BJ (cell line): ENCODE measurements around the gene CD300H. TPM values are rescaled to one million over a fixed set of nuclear protein-coding genes. Genes with fewer than 3 reads are reported as not detected.
"Not testable (repeated sequence)": the region's sequence is repeated elsewhere in the genome, so short reads cannot be mapped to it uniquely, and the experiment has no call there.

Experiments used
- CTCF ChIA-PET: fragments of 350-600 bp; formaldehyde crosslinking; extraction: SDS; loops from one replicate; lab custom pipeline; 2021; ENCODE audit warnings: antibody characterized with exemption, inconsistent platforms; lab: Yijun Ruan, JAX
- POLR2A ChIA-PET: fragments of 300-600 bp; sonication (Branson Sonifier 250); formaldehyde crosslinking; extraction: SDS; loops from one replicate; lab custom pipeline; 2021; ENCODE audit warnings: antibody characterized with exemption; lab: Charles Lee
- DNase-seq: peaks from one replicate; pipeline ENCODE4 v3.0.0-alpha.2; 2011; ENCODE audit warnings: low read depth
- H3K27me3 ChIP-seq: 2 replicates; pipeline ENCODE4 v1.6.0; 2011; ENCODE audit warnings: low read length; ENCODE audit not compliant: control insufficient read depth, insufficient read depth
- H3K36me3 ChIP-seq: 2 replicates; pipeline ENCODE4 v1.5.1; 2011; ENCODE audit warnings: low read length; ENCODE audit not compliant: control insufficient read depth, insufficient read depth
- H3K4me3 ChIP-seq: 2 replicates; pipeline ENCODE4 v1.5.1; 2011; ENCODE audit warnings: low read depth, mild to moderate bottlenecking, control low read depth, low read length
- polyA plus RNA-seq: library from polyadenylated mRNA; depleted of rRNA; stranded (reverse); fragments of >200 nt; gene quantifications from 2 replicates; pipeline ENCODE4 v1.2.3, GENCODE V29; 2011
- TF ChIP-seq, protein P1 (sequence below): IDR thresholded peaks from 2 replicates; pipeline ENCODE4 v1.5.1; 2011; ENCODE audit warnings: low read depth, mild to moderate bottlenecking, control low read depth, inconsistent platforms, low read length, moderate library complexity; ENCODE audit not compliant: insufficient read depth

Gene CD300H
- polyA plus RNA-seq, 1 experiment, result not detected

DNA sequence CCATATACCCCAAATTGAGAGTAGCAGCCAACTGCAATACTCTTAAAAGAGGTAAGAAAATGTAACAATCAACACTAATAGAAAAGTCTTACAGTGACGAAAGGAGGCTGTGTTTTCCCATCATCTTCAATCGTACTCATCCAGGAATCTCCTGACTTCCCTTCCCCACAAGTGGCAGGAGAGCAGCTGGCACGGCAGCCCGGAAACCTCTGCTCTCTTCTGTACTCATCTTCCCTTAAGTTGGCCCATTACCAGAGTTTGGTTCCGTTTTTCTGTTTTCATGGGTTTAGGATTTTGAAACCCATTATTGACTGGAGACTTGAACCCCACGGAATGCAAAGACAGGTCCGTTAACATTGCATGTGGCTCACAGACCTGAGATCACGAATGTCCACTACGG, 11.7 kb upstream of the CD300H start:
- Histone ChIP-seq H3K4me3 (no peak overlapping the region), H3K27me3 (no peaks in the 10 kb centered on the region), H3K36me3 (no peaks in the 10 kb centered on the region)
- no peak for DNase-seq
- POLR2A ChIA-PET, result no interaction called here
- TF ChIP-seq, protein P1, sequence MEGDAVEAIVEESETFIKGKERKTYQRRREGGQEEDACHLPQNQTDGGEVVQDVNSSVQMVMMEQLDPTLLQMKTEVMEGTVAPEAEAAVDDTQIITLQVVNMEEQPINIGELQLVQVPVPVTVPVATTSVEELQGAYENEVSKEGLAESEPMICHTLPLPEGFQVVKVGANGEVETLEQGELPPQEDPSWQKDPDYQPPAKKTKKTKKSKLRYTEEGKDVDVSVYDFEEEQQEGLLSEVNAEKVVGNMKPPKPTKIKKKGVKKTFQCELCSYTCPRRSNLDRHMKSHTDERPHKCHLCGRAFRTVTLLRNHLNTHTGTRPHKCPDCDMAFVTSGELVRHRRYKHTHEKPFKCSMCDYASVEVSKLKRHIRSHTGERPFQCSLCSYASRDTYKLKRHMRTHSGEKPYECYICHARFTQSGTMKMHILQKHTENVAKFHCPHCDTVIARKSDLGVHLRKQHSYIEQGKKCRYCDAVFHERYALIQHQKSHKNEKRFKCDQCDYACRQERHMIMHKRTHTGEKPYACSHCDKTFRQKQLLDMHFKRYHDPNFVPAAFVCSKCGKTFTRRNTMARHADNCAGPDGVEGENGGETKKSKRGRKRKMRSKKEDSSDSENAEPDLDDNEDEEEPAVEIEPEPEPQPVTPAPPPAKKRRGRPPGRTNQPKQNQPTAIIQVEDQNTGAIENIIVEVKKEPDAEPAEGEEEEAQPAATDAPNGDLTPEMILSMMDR, result no peak
- CTCF ChIA-PET, result no interaction called here

DNA sequence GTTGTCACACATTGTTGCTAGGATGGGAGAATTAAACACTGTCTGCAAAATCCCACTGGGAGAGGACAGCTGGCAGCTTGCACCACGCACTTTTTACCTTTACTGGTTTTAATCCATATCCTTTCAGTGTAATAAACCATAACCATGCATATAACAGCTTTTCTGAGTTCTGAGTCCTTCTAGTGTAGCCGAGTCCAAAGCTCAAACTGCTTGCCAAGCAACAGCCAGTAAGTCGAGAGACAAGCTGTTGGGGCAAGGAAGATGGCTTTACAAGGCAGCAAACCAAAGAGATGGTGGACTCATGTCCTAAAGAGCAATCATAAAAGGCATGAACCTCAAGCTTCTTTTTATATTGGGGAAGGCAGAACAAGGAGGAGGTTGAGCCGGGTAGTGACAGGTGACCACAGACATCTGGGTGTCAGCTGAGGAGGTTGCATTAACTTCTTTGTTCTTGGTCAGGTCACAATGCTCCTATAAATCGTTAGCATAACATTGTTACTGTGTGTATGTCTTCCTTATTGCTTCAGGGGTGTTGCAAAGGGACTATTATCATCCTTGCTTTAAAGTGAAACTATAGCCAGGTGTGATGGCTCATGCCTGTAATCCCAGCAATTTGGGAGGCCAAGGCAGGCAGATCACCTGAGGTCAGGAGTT, 7.3 kb upstream of the CD300H start:
- Histone ChIP-seq H3K36me3 (no peaks in the 10 kb centered on the region), H3K4me3 (no peak overlapping the region), H3K27me3 (no peaks in the 10 kb centered on the region)
- DNase-seq, result no peak
- POLR2A ChIA-PET, result no interaction called here
- TF ChIP-seq, protein P1, result no peak
- CTCF ChIA-PET, result no interaction called here

DNA sequence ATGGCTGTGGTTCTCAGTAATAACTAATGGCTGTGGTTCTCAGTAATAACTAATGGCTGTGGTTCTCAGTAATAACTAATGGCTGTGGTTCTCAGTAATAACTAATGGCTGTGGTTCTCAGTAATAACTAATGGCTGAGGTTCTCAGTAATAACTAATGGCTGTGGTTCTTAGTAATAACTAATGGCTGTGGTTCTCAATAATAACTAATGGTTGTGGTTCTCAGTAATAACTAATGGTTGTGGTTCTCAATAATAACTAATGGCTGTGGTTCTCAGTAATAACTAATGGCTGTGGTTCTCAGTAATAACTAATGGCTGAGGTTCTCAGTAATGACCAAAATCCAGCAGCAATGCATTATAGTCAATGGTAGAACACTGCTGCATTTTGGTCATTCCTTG, 6.3 kb upstream of the CD300H start:
- POLR2A ChIA-PET, DNase-seq: not testable (repeated sequence)
- CTCF ChIA-PET, result interaction anchor here (0.6 kb wide), 1 partner anchor 81 kb away, joined by 3 read pairs; no protein-coding TSS in a partner anchor

DNA sequence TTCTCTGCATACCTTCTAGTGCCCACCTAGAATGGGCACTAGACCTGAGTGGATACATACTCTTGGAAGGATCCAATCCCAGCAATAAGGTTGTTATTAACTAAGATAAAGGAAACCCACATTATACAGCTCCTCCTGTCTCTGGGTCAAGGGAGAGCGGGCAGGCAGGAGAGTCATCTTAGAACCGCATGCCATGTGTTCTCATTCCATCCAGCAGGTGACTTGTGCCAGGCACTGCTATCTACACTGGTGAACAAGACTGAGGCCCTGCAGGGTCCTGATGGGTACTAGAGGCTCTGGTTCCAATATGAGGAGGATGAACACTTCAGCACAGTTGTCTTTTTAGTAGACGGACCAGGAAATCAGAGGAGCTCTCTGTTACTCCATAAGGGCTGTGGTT, 5.9 kb upstream of the CD300H start:
- ChIA-PET POLR2A (no interaction called here), CTCF (interaction anchor here (0.6 kb wide), 1 partner anchor 80 kb away, joined by 3 read pairs; no protein-coding TSS in a partner anchor)
- H3K36me3 ChIP-seq, result no peaks in the 10 kb centered on the region

More for the DNA sequence above, 6.3 kb upstream of the CD300H start:
- H3K27me3 ChIP-seq, H3K36me3 ChIP-seq, H3K4me3 ChIP-seq: not testable (repeated sequence)

DNA sequence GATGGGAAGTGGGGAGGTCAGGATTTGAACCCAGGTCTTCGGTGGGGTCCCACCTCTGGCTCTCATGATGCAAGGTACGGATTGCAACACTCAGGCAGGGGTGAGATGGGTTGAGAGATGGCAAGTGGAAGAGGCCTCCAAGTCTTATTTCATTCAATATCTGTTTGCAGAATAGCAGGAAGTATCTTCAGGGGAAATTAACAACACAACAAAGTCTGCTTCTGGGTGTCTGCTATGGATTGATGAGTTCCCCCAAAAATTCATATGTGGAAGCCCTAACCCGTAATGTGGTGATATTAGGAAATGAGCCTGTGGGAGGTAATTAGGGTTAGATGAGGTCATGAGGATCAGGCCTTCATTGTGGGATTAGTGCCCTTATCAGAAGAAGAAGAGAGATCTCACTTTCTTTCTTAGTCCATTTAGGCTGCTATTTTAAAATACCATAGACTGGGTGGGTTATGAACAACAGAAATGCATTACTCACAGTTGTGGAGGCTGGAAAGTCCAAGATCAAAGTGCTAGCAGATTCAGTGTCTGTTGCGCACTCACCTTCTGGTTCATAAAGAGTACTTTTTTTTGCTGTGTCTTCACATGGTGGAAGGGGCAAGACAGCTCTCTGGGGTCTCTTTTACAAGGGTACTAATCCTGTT, 4.4 kb upstream of the CD300H start:
- TF ChIP-seq, protein P1, result no peak
- ChIA-PET CTCF (no interaction called here), POLR2A (no interaction called here)
- no peak for DNase-seq
- Histone ChIP-seq H3K27me3 (no peaks in the 10 kb centered on the region), H3K36me3 (no peaks in the 10 kb centered on the region), H3K4me3 (no peak overlapping the region)

More for the DNA sequence above, 5.9 kb upstream of the CD300H start:
- Histone ChIP-seq H3K27me3 (no peaks in the 10 kb centered on the region), H3K4me3 (no peak overlapping the region)
- DNase-seq, result no peak
- TF ChIP-seq, protein P1, result no peak
